Uterus (tissue), 4 donors: ENCODE results near the gene SLC7A14. TPM values are rescaled to one million over a fixed set of nuclear protein-coding genes. Genes with fewer than 3 reads are reported as not detected.
A peak's percentile ranks its signal among the peaks of the same experiment; 100 is the strongest.

Experiments
- DNase-seq, 2 donors: peaks; one replicate each; pipeline ENCODE4 v3.0.0-alpha.2; 2019 to 2020
- H3K27ac ChIP-seq, 2 donors: fragments of 200-600 bp; sonication (generic); 1 replicate in 1 of 2; 2 replicates in 1 of 2; pipeline ENCODE4 v1.5.1; 2016 to 2018
- H3K27me3 ChIP-seq, 2 donors: fragments of 200-600 bp; sonication (generic); one replicate each; pipeline ENCODE4 v1.5.1; 2018 to 2019; ENCODE audit warnings: control low read depth in 1 of 2
- H3K36me3 ChIP-seq, 2 donors: fragments of 200-600 bp; sonication (generic); one replicate each; pipeline ENCODE4 v1.5.1; 2019; ENCODE audit warnings: control low read depth in 1 of 2
- H3K4me1 ChIP-seq, 2 donors: fragments of 200-600 bp; sonication (generic); one replicate each; pipeline ENCODE4 v1.5.1; 2018 to 2019; ENCODE audit warnings: control low read depth in 1 of 2
- H3K4me3 ChIP-seq, 2 donors: fragments of 200-600 bp; sonication (generic); 1 replicate in 1 of 2; 2 replicates in 1 of 2; pipeline ENCODE4 v1.5.1; 2018 to 2019; ENCODE audit warnings: mild to moderate bottlenecking in 1 of 2
- H3K9me3 ChIP-seq, 2 donors: fragments of 200-600 bp; sonication (generic); one replicate each; pipeline ENCODE4 v1.5.1; 2019; ENCODE audit warnings: control low read depth in 1 of 2
- POLR2A ChIP-seq, 2 donors: fragments of 450-650 bp; IDR thresholded peaks; one replicate each; pipeline ENCODE4 v1.6.1; 2016; ENCODE audit warnings: antibody characterized with exemption in 2 of 2, mild to moderate bottlenecking in 1 of 2, moderate library complexity in 1 of 2
- intact Hi-C: fragments of 100-400 bp; cut with DNase I; formaldehyde crosslinking; loops from one replicate; pipeline ENCODE4 v1.15.1; 2023; ENCODE audit warnings: low total_unique reads
- total RNA-seq, 4 donors: library from RNA; depleted of rRNA in 3 of 4; stranded (reverse); fragments of >200 nt in 3 of 4; gene quantifications; one replicate each; pipeline versions ENCODE4 v1.1.0 to v1.2.4, GENCODE V29; 2014 to 2023
- TF ChIP-seq, protein P1 (sequence below), 4 experiments: fragments of 200-600 bp in 2 of 4; fragments of 450-650 bp in 2 of 4; sonication (generic) in 2 of 4; IDR thresholded peaks; one replicate each; pipeline ENCODE4 v1.5.1; 2016 to 2019; ENCODE audit warnings: antibody characterized with exemption in 4 of 4, mild to moderate bottlenecking in 2 of 4, moderate library complexity in 1 of 4
- donor health status: DM: yes; HTN: yes; CAD: no.

SLC7A14 gene
- total RNA-seq, 4 donors from 2014 or later, result 0.55 TPM; not detected in 3

DNA sequence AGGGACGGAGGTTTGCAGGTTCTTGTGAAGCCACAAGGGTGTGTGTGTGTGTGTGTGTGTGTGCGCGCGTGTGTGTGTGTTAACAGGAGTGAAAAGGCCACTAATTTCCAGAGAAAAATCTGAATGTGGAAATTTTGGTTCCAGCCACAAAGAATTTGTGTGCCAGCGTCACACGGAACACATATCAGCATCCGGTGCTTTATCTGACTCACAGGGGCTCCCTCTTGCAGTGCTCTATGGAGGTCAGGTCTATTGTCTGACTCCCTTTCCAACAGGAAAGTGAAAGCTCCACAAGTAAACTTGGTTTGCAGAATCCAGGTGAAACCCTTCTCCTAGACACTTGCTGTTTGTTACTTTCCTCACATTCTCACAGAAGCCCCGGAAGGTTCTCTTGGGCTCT, 161.0 kb downstream of the SLC7A14 start:
- H3K27me3 ChIP-seq, result no peaks in the 10 kb centered on the region
- no peak overlapping the region for H3K4me3 ChIP-seq
- H3K9me3 ChIP-seq, result no peaks in the 10 kb centered on the region
- intact Hi-C loops, result no loop called here
- no peak overlapping the region for H3K27ac ChIP-seq
- H3K4me1 ChIP-seq, result peaks cover 0 to 4% of the 10 kb centered on the region in 2 donors
- no peak for DNase-seq
- H3K36me3 ChIP-seq, result no peaks in the 10 kb centered on the region
- TF ChIP-seq POLR2A (IDR thresholded peaks at IDR 0.05), result no peak
- TF ChIP-seq, protein P1, sequence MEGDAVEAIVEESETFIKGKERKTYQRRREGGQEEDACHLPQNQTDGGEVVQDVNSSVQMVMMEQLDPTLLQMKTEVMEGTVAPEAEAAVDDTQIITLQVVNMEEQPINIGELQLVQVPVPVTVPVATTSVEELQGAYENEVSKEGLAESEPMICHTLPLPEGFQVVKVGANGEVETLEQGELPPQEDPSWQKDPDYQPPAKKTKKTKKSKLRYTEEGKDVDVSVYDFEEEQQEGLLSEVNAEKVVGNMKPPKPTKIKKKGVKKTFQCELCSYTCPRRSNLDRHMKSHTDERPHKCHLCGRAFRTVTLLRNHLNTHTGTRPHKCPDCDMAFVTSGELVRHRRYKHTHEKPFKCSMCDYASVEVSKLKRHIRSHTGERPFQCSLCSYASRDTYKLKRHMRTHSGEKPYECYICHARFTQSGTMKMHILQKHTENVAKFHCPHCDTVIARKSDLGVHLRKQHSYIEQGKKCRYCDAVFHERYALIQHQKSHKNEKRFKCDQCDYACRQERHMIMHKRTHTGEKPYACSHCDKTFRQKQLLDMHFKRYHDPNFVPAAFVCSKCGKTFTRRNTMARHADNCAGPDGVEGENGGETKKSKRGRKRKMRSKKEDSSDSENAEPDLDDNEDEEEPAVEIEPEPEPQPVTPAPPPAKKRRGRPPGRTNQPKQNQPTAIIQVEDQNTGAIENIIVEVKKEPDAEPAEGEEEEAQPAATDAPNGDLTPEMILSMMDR (IDR thresholded peaks at IDR 0.05), result no peak

DNA sequence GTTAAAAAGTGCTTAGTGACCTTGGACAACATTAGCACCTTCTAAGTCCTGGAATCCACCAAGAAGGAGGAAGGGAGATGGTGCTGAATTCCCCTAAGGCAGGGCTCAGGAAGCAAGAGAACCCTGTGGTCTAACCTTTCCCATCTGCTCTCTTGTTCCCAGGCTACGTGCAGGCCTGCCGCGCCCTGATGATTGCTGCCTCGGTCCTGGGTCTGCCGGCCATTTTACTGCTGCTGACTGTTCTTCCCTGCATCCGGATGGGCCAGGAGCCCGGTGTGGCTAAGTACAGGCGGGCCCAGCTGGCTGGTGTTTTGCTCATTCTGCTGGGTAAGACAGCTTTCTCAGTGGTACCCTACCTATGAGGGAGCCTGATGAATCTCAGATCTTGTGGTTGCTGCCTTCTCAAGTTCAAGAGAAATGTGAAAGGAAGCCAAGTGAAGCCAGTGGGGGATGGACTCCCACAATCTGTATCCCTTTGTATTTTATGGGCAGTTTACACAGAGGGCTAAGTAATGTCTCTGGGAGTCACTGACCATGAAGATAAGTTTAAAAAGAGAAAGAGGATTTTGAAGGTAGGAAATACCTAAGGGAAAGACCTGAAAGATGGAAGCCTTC, 162.8 kb downstream of the SLC7A14 start:
- intact Hi-C loops, result no loop called here
- Histone ChIP-seq H3K9me3 (no peaks in the 10 kb centered on the region), H3K36me3 (no peaks in the 10 kb centered on the region), H3K4me3 (no peak overlapping the region), H3K27ac (no peak overlapping the region), H3K27me3 (no peaks in the 10 kb centered on the region), H3K4me1 (peaks cover 0 to 9% of the 10 kb centered on the region in 2 donors)
- TF ChIP-seq POLR2A (IDR thresholded peaks at IDR 0.05), result no peak
- TF ChIP-seq, protein P1 (IDR thresholded peaks at IDR 0.05), result no peak
- no peak for DNase-seq

DNA sequence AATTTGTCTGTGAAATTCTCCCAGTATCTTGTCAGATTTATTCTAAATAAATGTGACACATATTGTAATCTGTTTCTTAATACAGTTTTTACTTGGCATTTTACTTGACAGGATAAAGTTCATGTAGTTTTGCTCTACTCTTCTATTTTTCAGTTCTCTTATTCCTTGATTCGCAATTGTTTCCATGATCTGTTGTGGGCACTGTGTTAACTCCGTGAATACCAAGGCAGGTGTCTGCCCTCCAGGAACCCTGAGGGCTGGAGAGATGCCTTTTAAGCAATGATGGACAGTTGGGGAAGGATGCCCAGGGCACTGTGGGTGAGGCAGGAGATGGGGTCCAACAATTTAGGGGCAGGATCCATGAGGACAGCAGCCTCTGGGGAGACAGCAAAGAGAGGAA, 164.1 kb downstream of the SLC7A14 start:
- Histone ChIP-seq H3K27ac (peak overlapping the region; percentile 72 to 88), H3K4me3 (peak overlapping the region in 1 of 2 donors; percentile 62)

DNA sequence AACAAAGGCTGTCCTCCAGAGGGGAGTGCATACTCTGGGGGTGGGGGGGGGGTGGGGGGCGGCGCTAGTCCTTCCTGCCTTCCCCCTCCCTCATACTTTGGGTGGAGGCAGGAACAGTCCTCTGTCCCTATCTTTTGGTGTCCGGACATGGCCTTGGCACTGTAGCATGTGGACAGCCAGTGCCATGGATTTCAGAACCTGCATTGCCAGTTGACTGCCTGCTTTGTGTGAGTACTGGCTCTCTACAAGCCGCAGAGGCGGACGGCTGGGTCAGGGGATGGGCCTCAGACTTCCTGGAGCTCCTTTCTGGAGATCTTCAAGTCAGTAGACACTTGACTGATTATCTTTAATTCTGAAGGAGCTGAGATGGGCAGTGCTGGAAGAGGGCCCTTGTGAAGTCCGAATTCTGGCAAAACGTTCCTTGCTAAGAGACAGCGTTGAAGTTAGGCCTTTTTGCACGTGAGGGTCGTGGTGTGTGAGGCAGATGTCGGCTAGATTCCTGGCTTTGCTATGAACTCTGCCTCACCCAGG, 164.7 kb downstream of the SLC7A14 start:
- TF ChIP-seq POLR2A (IDR thresholded peaks at IDR 0.05), result no peak
- TF ChIP-seq, protein P1 (IDR thresholded peaks at IDR 0.05), result no peak
- H3K27me3 ChIP-seq, result no peaks in the 10 kb centered on the region
- H3K4me1 ChIP-seq, result peaks cover 0 to 9% of the 10 kb centered on the region in 2 donors
- H3K36me3 ChIP-seq, result no peaks in the 10 kb centered on the region
- peak overlapping the region; percentile 72 to 88 for H3K27ac ChIP-seq
- intact Hi-C loops, result no loop called here
- no peaks in the 10 kb centered on the region for H3K9me3 ChIP-seq
- peak; percentile 31 to 40 for DNase-seq
- H3K4me3 ChIP-seq, result peak overlapping the region in 1 of 2 donors; percentile 62

More for the DNA sequence above, 164.1 kb downstream of the SLC7A14 start:
- Histone ChIP-seq H3K4me1 (peaks cover 0 to 9% of the 10 kb centered on the region in 2 donors), H3K36me3 (no peaks in the 10 kb centered on the region), H3K27me3 (no peaks in the 10 kb centered on the region), H3K9me3 (no peaks in the 10 kb centered on the region)
- DNase-seq, result no peak
- intact Hi-C loops, result no loop called here
- TF ChIP-seq POLR2A (IDR thresholded peaks at IDR 0.05), result no peak
- TF ChIP-seq, protein P1 (IDR thresholded peaks at IDR 0.05), result no peak

DNA sequence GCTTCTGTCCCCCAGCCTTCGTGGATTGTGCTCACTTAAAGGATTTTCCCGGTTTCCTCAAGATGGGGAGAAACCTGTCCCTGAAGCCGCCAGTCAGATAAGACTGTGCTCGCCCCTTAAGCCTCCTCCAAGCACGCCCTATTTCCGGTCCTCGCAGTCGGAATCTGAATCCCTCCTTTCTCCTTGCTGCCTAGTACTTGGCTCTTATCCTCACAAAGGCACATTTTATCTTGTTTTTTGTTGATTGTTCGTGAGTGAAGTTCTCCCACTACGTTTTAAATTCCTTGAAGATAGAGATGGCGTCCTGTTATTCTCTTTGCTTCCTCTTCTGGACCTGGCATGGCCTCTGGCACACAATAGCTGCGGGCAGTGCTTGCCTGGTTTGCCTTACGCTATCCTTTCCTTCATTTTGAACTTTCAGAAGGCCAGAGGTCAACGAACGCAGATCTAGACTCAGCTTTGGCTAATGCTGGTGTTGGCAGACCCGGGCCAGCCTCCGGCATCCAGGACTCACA, 165.5 kb downstream of the SLC7A14 start:
- Histone ChIP-seq H3K4me1 (peaks cover 0 to 9% of the 10 kb centered on the region in 2 donors), H3K36me3 (no peaks in the 10 kb centered on the region), H3K9me3 (no peaks in the 10 kb centered on the region), H3K27ac (peak overlapping the region; percentile 72 to 88), H3K4me3 (peak overlapping the region; percentile 36 to 62), H3K27me3 (no peaks in the 10 kb centered on the region)
- peak; percentile 20 to 27 for DNase-seq
- intact Hi-C loops, result no loop called here
- TF ChIP-seq POLR2A (IDR thresholded peaks at IDR 0.05), result no peak
- TF ChIP-seq, protein P1 (IDR thresholded peaks at IDR 0.05), result no peak
